ENCODE data around the gene EDC4.
"Not testable (repeated sequence)": the region's sequence is repeated elsewhere in the genome, so short reads cannot be mapped to it uniquely, and the experiment has no call there.

The EDC4 gene

GRCh38 chr16:67910158-67910557 lies 37.3 kb downstream of the EDC4 start:
- DNase-seq, result no peak

GRCh38 chr16:67914758-67915495 lies 42.1 kb downstream of the EDC4 start:
- no peak for DNase-seq

- not testable (repeated sequence) for DNase-seq
Observed at GRCh38 chr16:67915496-67915769, 42.6 kb downstream of the EDC4 start.

- DNase-seq, result no peak
Observed at GRCh38 chr16:67915831-67916723, 43.2 kb downstream of the EDC4 start.

- DNase-seq, result no peak
Observed at GRCh38 chr16:67917140-67917851, 44.4 kb downstream of the EDC4 start.

GRCh38 chr16:67917852-67918236 lies 45.0 kb downstream of the EDC4 start:
- DNase-seq, result no peak

GRCh38 chr16:67919622-67920221 lies 46.9 kb downstream of the EDC4 start:
- DNase-seq, result no peak

- DNase-seq, result no peak
Observed at GRCh38 chr16:67922221-67922620, 49.4 kb downstream of the EDC4 start.

- no peak for DNase-seq
Observed at GRCh38 chr16:67922740-67923139, 49.9 kb downstream of the EDC4 start.

- no peak for DNase-seq
Observed at GRCh38 chr16:67923414-67924116, 50.7 kb downstream of the EDC4 start.

- no peak for DNase-seq
Observed at GRCh38 chr16:67924140-67924906, 51.5 kb downstream of the EDC4 start.

GRCh38 chr16:67926181-67926750 lies 53.4 kb downstream of the EDC4 start:
- DNase-seq, result peak in 1 of 2 experiments; percentile 22

GRCh38 chr16:67927131-67927941 lies 54.5 kb downstream of the EDC4 start:
- no peak for DNase-seq

GRCh38 chr16:67928147-67928546 lies 55.3 kb downstream of the EDC4 start:
- no peak for DNase-seq

- DNase-seq, result peak; percentile 30 to 42
Observed at GRCh38 chr16:67928561-67929364, 55.9 kb downstream of the EDC4 start.

GRCh38 chr16:67930191-67930590 lies 57.3 kb downstream of the EDC4 start:
- no peak for DNase-seq

- no peak for DNase-seq
Observed at GRCh38 chr16:67930678-67931211, 57.9 kb downstream of the EDC4 start.
